IPS DF 4.7 (cell line): ENCODE measurements around the gene UGT2B15.
"Not testable (repeated sequence)": the region's sequence is repeated elsewhere in the genome, so short reads cannot be mapped to it uniquely, and the experiment has no call there.

ENCODE experiments used
- DNase-seq: peaks from one replicate; pipeline ENCODE4 v3.0.0-alpha.2; 2013; ENCODE audit warnings: low spot score; ENCODE audit errors: extremely low read depth

UGT2B15 gene

DNA sequence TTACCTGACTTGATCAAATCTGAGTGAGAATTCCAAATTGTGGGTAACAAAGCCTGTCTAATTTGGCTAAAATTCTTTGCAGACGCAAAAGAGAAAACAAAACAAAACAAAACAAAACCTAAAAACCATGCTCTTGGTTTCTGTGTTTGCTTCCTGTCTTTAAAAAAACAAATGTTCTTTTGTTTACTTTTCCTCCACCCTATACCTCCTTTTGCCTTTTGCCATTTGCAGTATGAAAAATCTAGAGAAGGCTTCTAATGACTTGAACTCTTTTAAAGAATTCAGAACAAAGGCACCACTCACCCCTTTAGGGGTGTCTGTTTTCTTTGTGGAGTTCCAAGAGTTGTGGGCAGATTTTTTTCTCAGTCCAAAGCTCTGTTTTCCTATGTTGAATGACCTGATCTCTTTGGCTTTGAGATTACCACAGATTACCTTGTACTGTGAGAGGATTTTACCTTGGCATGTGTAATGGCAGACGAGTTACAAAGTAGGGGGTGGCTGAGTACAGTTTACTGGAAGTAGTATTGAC lies 13.9 kb downstream of the UGT2B15 start:
- DNase-seq: not testable (repeated sequence)

DNA sequence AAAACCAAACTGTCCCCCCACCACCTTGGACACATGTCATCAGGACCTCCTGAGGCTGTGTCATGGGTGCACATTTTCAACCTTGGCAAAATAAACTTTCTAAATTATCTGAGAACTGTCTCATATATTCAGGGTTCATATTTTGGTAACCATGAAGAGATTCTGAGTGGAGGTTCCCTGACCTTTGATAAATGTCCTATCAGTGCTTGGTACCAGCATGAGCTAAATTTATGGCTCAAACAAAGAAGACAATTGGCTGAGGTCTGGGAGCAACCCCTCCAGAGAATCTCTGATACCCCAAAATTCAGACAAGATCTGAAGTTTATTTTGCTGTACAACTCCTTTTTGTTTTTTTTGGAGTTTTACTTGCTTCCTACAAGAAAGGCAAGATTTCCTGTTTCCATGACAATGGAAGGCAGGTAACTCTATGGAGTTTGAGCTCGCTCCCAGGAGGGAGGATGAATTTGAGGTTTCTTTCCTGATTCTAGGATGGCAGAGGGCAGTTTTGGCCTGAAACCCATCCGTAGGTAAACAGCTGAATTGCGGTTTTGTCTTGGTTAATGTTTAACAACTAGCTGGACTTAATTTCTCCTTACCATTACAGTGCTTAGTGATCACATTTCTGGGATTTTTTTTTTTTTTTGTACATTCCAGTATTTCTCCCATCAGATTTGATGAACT lies 14.5 kb downstream of the UGT2B15 start:
- DNase-seq: no peak

DNA sequence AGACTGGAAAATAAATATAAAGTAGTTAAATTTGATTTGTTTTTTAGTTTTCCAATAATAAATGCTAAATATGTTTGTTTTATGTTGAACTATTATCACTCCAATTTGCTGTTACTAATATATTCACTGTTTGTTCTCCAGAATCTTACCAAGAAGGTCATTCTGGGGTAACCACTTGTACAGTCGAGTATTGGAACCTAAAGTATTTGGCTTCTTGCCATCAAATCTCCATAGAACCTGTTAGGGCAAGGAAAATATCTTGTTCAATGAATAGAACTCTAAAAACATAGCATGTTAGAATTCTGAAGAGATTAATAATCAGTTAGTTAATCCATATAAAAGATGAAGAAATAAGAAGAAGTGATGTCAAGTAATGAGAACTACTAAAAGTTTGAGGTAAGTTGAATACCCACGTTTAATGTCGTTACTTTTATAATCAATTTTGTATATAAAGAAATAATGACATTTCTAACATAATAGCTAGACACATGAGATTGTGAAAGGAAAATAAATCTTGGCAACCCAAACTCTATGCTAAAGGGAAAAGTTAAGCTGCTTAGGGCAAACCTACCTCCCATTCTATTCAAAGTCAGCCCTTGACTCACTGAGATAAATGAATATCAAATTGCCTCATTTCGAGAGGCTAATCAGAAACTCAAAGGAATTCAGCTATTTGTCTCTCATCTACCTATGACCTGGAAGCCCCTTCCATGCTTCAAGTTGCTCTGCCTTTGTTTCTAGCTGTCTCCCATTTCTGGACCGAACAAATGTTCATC lies 15.3 kb downstream of the UGT2B15 start:
- no peak for DNase-seq

DNA sequence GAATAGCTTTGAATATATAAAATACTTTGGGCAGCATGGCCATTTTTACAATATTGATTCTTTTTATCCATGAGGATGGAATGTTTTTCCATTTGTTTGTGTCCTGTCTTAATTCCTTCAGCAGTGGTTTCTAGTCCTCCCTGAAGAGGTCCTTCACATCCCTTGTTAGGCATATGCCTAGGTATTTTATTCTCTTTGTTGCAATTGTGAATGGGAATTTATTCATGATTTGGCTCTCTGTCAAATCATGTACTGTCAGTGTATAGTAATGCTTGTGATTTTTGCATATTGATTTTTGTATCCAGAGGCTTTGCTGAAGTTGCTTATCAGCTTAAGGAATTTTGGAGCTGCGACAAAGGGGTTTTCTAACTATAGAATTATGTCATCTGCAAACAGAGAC lies 18.5 kb downstream of the UGT2B15 start:
- DNase-seq: no peak

DNA sequence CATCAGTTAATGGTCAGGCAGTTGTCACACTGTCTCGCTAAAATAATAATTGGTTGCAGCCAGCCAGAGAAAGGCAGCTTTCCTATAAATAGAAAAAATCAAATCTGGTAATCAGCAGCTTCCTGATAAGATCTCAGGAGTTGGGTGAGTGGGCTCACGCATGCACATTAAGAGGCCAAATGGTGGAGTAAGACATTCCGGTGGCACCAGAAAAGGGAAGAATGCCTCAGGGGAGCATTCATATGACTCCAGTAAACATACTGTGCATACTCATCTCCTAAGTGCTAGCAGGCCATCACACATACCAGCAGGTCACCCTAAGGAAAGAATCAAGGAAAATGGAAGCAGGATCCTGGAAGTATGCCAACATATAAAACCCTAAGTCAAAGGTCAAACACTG lies 40.1 kb downstream of the UGT2B15 start:
- no peak for DNase-seq

DNA sequence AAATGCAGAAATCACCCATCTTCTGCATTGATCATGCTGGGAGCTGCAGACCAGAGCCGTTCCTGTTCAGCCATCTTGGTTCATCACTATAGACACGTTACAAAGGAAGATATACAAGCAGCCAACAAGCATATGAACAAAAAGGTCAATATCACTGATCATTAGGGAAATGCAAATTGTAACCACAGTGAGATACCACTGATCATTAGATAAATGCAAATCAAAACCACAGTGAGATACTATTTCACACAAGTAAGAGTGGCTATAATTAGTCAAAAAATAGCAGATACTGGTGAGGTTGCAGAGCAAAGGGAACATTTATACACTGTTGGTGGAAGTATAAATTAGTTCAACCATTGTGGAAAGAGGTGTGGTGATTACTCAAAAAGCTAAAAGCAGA lies 47.7 kb downstream of the UGT2B15 start:
- not testable (repeated sequence) for DNase-seq

DNA sequence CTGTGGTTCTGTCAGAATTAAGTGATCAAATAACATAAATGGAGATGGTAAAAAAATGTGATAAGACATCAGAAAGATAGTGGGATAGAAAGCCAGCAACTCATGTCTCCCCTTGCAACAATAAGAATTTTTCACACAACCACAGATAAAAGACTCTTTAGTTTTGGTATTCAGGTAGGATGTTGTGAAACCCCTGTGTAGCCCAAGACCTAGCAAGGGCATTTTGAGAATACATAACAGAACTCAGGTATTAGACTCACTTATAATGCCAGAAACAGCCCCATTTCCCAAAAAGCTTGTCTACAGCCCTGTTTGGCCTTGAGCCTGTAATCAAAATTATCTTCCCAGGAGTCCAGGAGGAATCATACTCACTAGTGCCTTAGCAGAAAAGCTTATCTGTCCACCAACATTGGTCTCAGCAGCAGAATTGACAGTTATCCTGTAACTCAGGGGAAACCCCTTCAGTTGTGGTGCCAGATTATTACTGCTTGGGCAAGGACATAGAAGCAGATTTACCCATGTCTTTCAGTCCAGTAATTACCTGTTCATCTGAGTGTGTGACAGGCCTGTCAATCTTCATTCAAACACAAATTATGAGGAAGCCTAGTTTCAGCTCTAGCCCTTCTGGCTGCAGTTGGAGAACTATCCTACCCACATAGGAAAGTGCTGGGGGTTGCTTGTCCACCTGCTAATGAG lies 53.3 kb downstream of the UGT2B15 start:
- DNase-seq: no peak

DNA sequence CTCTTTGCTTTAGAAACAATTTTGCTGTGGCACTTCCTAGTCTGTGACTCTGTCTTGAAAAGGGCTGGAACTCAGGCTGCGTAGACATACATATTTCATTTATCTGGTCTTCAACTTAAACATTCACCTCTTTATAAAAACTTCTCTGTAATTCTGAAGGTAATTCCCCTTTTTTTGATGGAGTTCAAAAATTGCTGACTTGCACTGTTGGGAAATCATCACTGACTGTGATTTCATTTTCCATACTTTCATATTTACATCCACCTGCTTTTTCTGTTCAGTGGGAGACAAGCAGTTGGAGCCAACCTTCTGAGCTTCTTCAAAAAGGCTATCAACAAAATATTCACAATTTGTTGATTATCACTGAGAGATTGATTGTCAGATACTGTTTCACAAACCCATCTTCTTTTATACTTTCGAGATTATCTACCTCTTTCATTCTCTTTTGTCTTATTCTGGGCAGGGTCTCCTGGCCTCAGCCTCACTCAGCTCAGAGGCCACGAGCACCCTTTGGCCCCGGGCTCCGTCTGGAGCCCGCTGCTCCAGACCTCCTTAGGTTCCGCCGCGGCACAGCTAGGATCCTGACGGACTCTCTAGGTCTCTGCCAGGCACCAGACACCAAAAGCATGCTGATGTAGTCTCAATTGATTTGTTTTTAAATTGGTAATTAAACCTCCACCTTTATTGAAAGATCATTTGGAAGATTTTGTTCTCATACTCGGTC lies 54.6 kb downstream of the UGT2B15 start:
- DNase-seq: no peak

DNA sequence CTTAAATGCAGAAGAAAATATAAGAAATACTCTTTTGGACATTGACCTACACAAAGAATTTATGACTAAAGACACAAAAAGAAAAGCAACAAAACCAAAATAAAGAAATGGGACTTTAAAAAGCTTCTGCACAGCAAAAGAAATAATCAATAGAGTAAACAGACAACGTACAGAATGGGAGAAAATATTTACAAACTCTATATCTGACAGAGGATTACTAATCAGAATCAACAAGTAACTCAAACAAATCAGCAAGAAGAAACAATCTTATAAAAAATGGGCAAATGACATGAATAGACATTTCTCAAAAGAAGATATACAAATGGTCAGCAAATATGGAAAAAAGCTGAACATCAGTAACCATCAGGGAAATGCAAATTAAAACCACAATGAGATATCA lies 56.7 kb downstream of the UGT2B15 start:
- no peak for DNase-seq

DNA sequence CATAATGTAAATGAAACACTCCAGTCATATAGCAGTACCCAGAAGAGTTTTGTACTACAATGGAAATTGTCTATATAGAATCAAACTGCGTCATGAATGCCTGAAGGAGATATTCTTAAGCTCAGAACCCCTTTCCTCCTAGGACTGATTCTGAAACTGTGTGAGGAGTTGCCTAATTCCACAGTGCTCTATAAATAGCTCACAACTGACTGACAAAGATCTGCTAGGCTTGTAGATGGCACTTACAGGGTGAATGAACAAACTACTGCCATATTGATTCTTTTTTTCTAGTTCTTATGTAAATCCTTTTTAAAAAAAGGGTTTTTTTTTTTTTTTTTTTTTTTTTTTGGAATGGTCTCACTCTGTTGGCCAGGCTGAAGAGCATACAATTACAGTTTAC lies 64.2 kb downstream of the UGT2B15 start:
- DNase-seq: no peak

DNA sequence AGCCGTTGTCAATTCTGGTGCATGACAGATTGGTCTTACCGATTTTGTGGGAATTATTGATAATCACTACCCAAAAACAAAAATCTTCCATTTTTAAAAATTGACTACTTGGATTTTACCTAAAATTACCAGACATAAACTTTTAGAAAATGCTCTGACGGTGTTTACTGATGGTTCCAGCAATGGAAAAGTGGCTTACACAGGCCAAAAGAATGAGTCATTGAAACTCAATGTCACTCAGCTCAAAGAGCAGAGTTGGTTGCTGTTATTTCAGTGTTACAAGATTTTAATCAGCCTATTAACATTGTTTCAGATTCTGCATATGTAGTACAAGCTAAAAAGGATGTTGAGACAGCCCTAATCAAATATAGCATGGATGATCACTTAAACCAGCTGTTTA lies 71.3 kb downstream of the UGT2B15 start:
- DNase-seq: no peak

DNA sequence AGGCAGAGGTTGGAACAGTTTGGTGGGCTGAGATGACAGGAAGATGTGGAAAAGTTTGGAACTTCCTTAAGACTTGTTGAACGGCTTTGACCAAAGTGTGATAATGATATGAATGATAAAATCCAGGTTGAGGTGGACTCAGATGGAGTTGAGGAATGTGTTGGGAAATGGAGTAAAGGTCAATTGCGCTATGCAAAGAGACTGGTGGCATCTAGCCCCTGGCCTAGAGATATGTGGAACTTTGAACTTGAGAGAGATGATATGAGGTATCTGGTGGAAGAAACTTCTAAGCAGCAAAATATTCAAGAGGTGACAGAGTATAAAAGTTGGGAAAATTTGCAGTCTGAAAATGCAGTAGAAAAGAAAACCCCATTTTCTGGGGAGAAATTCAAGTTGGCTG lies 73.0 kb downstream of the UGT2B15 start:
- no peak for DNase-seq
